GM10248 (cell line): ENCODE results near the gene TCEA2.

ENCODE experiments used
- CTCF ChIA-PET: fragments of 300-600 bp; sonication (Branson Sonifier 250); formaldehyde crosslinking; extraction: SDS; loops from one replicate; lab custom pipeline; 2021; ENCODE audit warnings: antibody characterized with exemption; lab: Yijun Ruan, JAX
- POLR2A ChIA-PET: fragments of 350-650 bp; sonication (Branson Sonifier 250); formaldehyde crosslinking; extraction: SDS; loops from one replicate; lab custom pipeline; 2020; ENCODE audit warnings: antibody characterized with exemption; lab: Yijun Ruan, JAX
- DNase-seq: peaks from one replicate; pipeline ENCODE4 v3.0.0; 2012; ENCODE audit errors: extremely low spot score
- TF ChIP-seq, protein P1 (sequence below): IDR thresholded peaks from 2 replicates; pipeline ENCODE4 v1.5.1; 2012; ENCODE audit warnings: mild to moderate bottlenecking, low read depth; ENCODE audit errors: extremely low read depth, missing control alignments, control extremely low read depth

TCEA2 gene

DNA sequence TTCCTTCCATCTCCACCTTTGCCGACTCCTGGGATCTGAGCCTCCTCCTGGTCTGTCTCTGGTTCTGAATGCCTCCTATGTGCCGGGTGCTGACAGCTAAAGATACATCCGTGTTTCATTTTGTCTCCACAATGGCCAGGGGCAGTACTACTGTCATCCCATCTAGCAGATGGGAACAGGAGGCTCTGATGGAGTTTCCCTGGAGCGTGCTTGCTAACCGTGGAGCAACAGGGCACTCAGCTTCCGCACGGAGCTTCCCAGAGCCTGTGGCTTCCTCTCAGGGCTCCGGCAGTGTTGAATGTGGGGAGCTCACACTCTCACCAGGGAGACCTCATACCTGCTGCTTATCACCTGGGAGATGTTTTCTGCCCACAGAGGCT is 56.3 kb downstream of the TCEA2 start:
- CTCF ChIA-PET = interaction anchor here (0.7 to 9.3 kb wide), 12 partner anchors 8 to 582 kb away, joined by 3 to 64 read pairs (median 8); partner anchors contain the start of genes NPBWR2, OPRL1, PTK6 and RGS19
- TF ChIP-seq, protein P1, sequence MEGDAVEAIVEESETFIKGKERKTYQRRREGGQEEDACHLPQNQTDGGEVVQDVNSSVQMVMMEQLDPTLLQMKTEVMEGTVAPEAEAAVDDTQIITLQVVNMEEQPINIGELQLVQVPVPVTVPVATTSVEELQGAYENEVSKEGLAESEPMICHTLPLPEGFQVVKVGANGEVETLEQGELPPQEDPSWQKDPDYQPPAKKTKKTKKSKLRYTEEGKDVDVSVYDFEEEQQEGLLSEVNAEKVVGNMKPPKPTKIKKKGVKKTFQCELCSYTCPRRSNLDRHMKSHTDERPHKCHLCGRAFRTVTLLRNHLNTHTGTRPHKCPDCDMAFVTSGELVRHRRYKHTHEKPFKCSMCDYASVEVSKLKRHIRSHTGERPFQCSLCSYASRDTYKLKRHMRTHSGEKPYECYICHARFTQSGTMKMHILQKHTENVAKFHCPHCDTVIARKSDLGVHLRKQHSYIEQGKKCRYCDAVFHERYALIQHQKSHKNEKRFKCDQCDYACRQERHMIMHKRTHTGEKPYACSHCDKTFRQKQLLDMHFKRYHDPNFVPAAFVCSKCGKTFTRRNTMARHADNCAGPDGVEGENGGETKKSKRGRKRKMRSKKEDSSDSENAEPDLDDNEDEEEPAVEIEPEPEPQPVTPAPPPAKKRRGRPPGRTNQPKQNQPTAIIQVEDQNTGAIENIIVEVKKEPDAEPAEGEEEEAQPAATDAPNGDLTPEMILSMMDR = no peak
- POLR2A ChIA-PET = no interaction called here
- DNase-seq = no peak

DNA sequence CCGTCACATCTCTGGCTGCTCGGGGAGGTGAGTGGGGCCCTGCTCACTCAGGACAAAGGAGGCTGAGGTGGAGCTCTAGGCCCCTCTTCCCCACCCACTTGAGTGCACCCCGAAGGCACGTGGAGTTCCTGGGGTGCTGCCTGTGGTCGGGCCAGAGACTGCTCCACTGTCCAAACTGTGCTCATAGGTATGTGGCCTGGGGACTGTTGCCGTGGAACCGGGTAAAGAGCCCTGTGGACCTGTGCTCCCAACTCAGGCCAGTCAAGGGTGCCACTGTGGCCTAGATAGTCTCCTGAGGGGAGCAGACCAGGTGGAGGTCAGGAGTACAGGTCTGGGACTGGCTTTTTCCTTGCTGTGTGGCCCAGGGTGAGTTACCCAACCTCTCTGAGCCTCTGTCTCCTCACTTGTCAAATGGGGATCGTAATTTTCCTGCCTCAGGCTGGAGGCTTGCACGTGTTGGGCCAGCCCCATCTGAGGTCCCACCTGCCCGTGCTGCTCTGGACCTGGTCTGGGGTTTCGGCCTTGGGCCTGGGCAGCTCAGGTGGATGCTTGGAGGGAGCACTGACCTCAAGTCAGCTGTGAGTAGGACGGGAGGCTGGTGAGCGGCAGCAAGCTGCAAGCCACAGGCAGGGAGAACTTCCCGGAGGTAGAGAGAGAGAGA is 56.8 kb downstream of the TCEA2 start:
- TF ChIP-seq, protein P1 = no peak
- CTCF ChIA-PET = interaction anchor here (0.8 to 9.3 kb wide), 20 partner anchors 9 to 582 kb away, joined by 3 to 64 read pairs (median 6); partner anchors contain the start of genes LKAAEAR1, NPBWR2, OPRL1 and PTK6
- DNase-seq = no peak
- POLR2A ChIA-PET = no interaction called here

DNA sequence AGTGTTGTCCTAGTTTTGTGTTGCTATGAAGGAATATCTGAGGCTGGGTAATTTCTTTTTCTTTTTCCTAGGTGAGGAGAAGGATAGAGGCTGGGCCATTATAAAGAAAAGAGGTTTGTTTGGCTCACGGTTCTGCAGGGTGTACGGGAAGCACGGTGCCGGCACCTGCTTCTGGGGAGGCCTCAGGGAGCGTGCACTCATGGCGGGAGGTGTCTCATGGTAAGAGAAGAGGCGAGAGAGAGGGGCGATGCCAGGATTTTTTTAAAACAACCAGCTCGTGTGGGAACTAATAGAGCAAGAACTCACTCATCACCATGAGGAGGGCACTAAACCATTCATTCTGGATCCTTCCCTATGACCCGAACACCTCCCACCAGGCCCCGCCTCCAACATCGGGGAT is 58.6 kb downstream of the TCEA2 start:
- TF ChIP-seq, protein P1 = no peak
- CTCF ChIA-PET = interaction anchor here (0.9 to 9.3 kb wide), 17 partner anchors 10 to 625 kb away, joined by 3 to 64 read pairs (median 5); partner anchors contain the start of genes NPBWR2, OPRL1, PRPF6 and RGS19
- DNase-seq = no peak
- POLR2A ChIA-PET = interaction anchor here (1.4 kb wide), 1 partner anchor 82 kb away, joined by 6 read pairs; no protein-coding TSS in a partner anchor
